HEK293 (cell line): Measurements from ENCODE around the gene TNS4.

Source experiments
- CTCF ChIP-seq: fragments of 450-650 bp; formaldehyde crosslinking; IDR thresholded peaks from 2 replicates; pipeline ENCODE4 v1.5.1; 2016; ENCODE audit warnings: missing biosample characterization, missing genetic modification characterization
- KLF16 ChIP-seq: fragments of 450-650 bp; formaldehyde crosslinking; IDR thresholded peaks from 2 replicates; pipeline ENCODE4 v1.5.1; 2017; ENCODE audit warnings: missing biosample characterization, missing genetic modification characterization
- PRDM2 ChIP-seq: fragments of 450-650 bp; formaldehyde crosslinking; IDR thresholded peaks from 2 replicates; pipeline ENCODE4 v1.5.1; 2016; ENCODE audit warnings: missing biosample characterization, missing genetic modification characterization, borderline replicate concordance
- PRDM6 ChIP-seq: fragments of 450-650 bp; formaldehyde crosslinking; IDR thresholded peaks from 2 replicates; pipeline ENCODE4 v1.5.1; 2017; ENCODE audit warnings: missing biosample characterization, missing genetic modification characterization
- SP2 ChIP-seq: fragments of 450-650 bp; formaldehyde crosslinking; IDR thresholded peaks from 2 replicates; pipeline ENCODE4 v1.5.1; 2016; ENCODE audit warnings: missing biosample characterization, missing genetic modification characterization
- YY1 ChIP-seq: fragments of 450-650 bp; formaldehyde crosslinking; IDR thresholded peaks from 2 replicates; pipeline ENCODE4 v1.5.1; 2018; ENCODE audit warnings: missing biosample characterization, missing genetic modification characterization
- ZBTB7A ChIP-seq: fragments of 450-650 bp; formaldehyde crosslinking; IDR thresholded peaks from 2 replicates; pipeline ENCODE4 v1.5.1; 2016; ENCODE audit warnings: low read depth, missing biosample characterization, missing genetic modification characterization
- ZFP37 ChIP-seq: fragments of 450-650 bp; formaldehyde crosslinking; IDR thresholded peaks from 2 replicates; pipeline ENCODE4 v1.5.1; 2016; ENCODE audit warnings: missing biosample characterization, missing genetic modification characterization
- ZNF274 ChIP-seq, 2 experiments: fragments of 200-500 bp in 1 of 2; fragments of 450-650 bp in 1 of 2; sonication (Bioruptor generic) in 1 of 2; formaldehyde crosslinking in 1 of 2; IDR thresholded peaks; 2 replicates each; pipeline versions ENCODE4 v1.5.1 to v1.6.1; 2014 to 2016; ENCODE audit warnings: borderline replicate concordance in 1 of 2, inconsistent platforms in 1 of 2, low read length in 1 of 2, missing biosample characterization in 1 of 2, missing genetic modification characterization in 1 of 2
- ZNF394 ChIP-seq: fragments of 450-650 bp; formaldehyde crosslinking; IDR thresholded peaks from 2 replicates; pipeline ENCODE4 v1.5.1; 2016; ENCODE audit warnings: missing biosample characterization, missing genetic modification characterization, mild to moderate bottlenecking, moderate library complexity, borderline replicate concordance
- ZNF416 ChIP-seq: fragments of 450-650 bp; formaldehyde crosslinking; IDR thresholded peaks from 2 replicates; pipeline ENCODE4 v1.5.1; 2016; ENCODE audit warnings: missing biosample characterization, missing genetic modification characterization

- TF ChIP-seq KLF16 (tag by site-specific recombination) (no peak), CTCF (tag by site-specific recombination) (no peak), ZNF394 (no peak), YY1 (no peak), ZNF416 (tag by site-specific recombination) (no peak), PRDM2 (no peak), ZFP37 (tag by site-specific recombination) (no peak), PRDM6 (tag by site-specific recombination) (no peak), ZNF274 (IDR thresholded peaks at IDR 0.05; ENCODE audit: low read length) (no peak), ZNF274 (tag by site-specific recombination; IDR thresholded peaks at IDR 0.05; ENCODE audit: borderline replicate concordance) (no peak), SP2 (no peak), ZBTB7A (tag by site-specific recombination) (no peak)
Measured at GRCh38 chr17:40529991-40530390, 28.6 kb upstream of the TNS4 start.
